DND-41 (cell line): ENCODE data around the gene KCNC4.

Experiments used
- ATAC-seq: fragments of 200-7000 bp; cut with Tn5 transposase; 3 replicates; pipeline ENCODE4 v1.9.1; 2021; ENCODE audit warnings: low read depth; ENCODE audit not compliant: insufficient read depth
- DNase-seq: peaks from one replicate; pipeline ENCODE4 v3.0.0-alpha.2; 2020
- H2AFZ ChIP-seq: 2 replicates; pipeline ENCODE4 v1.6.0; 2012; ENCODE audit warnings: low read depth, low read length
- H3K27ac ChIP-seq: 2 replicates; pipeline ENCODE4 v1.5.1; 2012; ENCODE audit warnings: low read length, inconsistent platforms
- H3K27me3 ChIP-seq: fragments of 200-600 bp; sonication (generic); 2 replicates; pipeline ENCODE4 v1.6.0; 2012; ENCODE audit warnings: low read length, mild to moderate bottlenecking, inconsistent platforms; ENCODE audit not compliant: insufficient read depth, poor library complexity
- H3K36me3 ChIP-seq: 2 replicates; pipeline ENCODE4 v1.5.1; 2012; ENCODE audit warnings: low read length, inconsistent platforms; ENCODE audit not compliant: insufficient read depth
- H3K4me1 ChIP-seq: 2 replicates; pipeline ENCODE4 v1.5.1; 2012; ENCODE audit warnings: mild to moderate bottlenecking, low read length; ENCODE audit not compliant: insufficient read depth
- H3K4me2 ChIP-seq: 2 replicates; pipeline ENCODE4 v1.6.0; 2012; ENCODE audit warnings: mild to moderate bottlenecking, moderate library complexity, low read length, inconsistent platforms; ENCODE audit not compliant: insufficient read depth
- H3K4me3 ChIP-seq, 2 experiments: fragments of 200-600 bp in 1 of 2; shearing (Covaris generic) in 1 of 2; 2 replicates each; pipeline ENCODE4 v1.5.1; 2012 to 2016; ENCODE audit warnings: inconsistent platforms in 2 of 2, low read length in 2 of 2, mild to moderate bottlenecking in 2 of 2, low read depth in 1 of 2, moderate library complexity in 1 of 2
- H3K79me2 ChIP-seq: 2 replicates; pipeline ENCODE4 v1.6.0; 2012; ENCODE audit warnings: low read length, inconsistent platforms; ENCODE audit not compliant: insufficient read depth
- H3K9ac ChIP-seq: 2 replicates; pipeline ENCODE4 v1.6.0; 2012; ENCODE audit warnings: low read depth, mild to moderate bottlenecking, inconsistent platforms, low read length, moderate library complexity
- H3K9me3 ChIP-seq: 2 replicates; pipeline ENCODE4 v1.5.1; 2012; ENCODE audit warnings: low read length, moderate library complexity, mild to moderate bottlenecking, inconsistent platforms; ENCODE audit not compliant: insufficient read depth, severe bottlenecking
- H4K20me1 ChIP-seq: 2 replicates; pipeline ENCODE4 v1.6.0; 2012; ENCODE audit warnings: low read length; ENCODE audit not compliant: insufficient read depth
- CTCF ChIP-seq: IDR thresholded peaks from 2 replicates; pipeline ENCODE4 v1.5.1; 2012; ENCODE audit warnings: borderline replicate concordance, low read length, moderate library complexity, mild to moderate bottlenecking; ENCODE audit not compliant: poor library complexity, severe bottlenecking; ENCODE audit errors: extremely low read depth
- EZH2 ChIP-seq: IDR thresholded peaks from 3 replicates; pipeline ENCODE4 v1.6.1; 2012; ENCODE audit warnings: borderline replicate concordance, low read depth, mild to moderate bottlenecking, moderate library complexity, low read length, inconsistent platforms; ENCODE audit not compliant: severe bottlenecking

KCNC4 gene

GRCh38 chr1:110230381-110231199 is 20.5 kb downstream of the KCNC4 start:
- peaks cover 21% of the 10 kb centered on the region for H4K20me1 ChIP-seq
- H3K27ac ChIP-seq: no peak overlapping the region
- H3K4me2 ChIP-seq: no peak overlapping the region
- peaks cover 73% of the 10 kb centered on the region for H3K36me3 ChIP-seq
- no peaks in the 10 kb centered on the region for H3K27me3 ChIP-seq
- peak; percentile 41; the same call in 1 of the 3 replicates for ATAC-seq
- TF ChIP-seq EZH2: no peak
- no peak for TF ChIP-seq CTCF
- H3K79me2 ChIP-seq: no peaks in the 10 kb centered on the region
- no peak overlapping the region for H2AFZ ChIP-seq
- no peaks in the 10 kb centered on the region for H3K9me3 ChIP-seq
- no peak overlapping the region for H3K9ac ChIP-seq
- H3K4me3 ChIP-seq: no peak overlapping the region
- DNase-seq: no peak
- no peaks in the 10 kb centered on the region for H3K4me1 ChIP-seq

GRCh38 chr1:110233861-110234260 is 23.7 kb downstream of the KCNC4 start:
- no peaks in the 10 kb centered on the region for H3K27me3 ChIP-seq
- no peaks in the 10 kb centered on the region for H3K79me2 ChIP-seq
- TF ChIP-seq EZH2 (no peak), CTCF (no peak)
- H3K4me2 ChIP-seq: no peak overlapping the region
- no peaks in the 10 kb centered on the region for H3K4me1 ChIP-seq
- no peak for DNase-seq
- peaks cover 58% of the 10 kb centered on the region for H3K36me3 ChIP-seq
- no peak overlapping the region for H3K27ac ChIP-seq
- H3K4me3 ChIP-seq: no peak overlapping the region
- no peak for ATAC-seq
- H3K9me3 ChIP-seq: no peaks in the 10 kb centered on the region
- H2AFZ ChIP-seq: no peak overlapping the region
- no peak overlapping the region for H3K9ac ChIP-seq
- peaks cover 10% of the 10 kb centered on the region for H4K20me1 ChIP-seq

- TF ChIP-seq EZH2 (no peak), CTCF (no peak)
- H3K9me3 ChIP-seq: no peaks in the 10 kb centered on the region
- no peaks in the 10 kb centered on the region for H3K27me3 ChIP-seq
- no peak overlapping the region for H3K27ac ChIP-seq
- H3K9ac ChIP-seq: no peak overlapping the region
- H3K36me3 ChIP-seq: peaks cover 51% of the 10 kb centered on the region
- H3K79me2 ChIP-seq: no peaks in the 10 kb centered on the region
- no peak overlapping the region for H3K4me2 ChIP-seq
- no peak overlapping the region for H2AFZ ChIP-seq
- H3K4me1 ChIP-seq: no peaks in the 10 kb centered on the region
- H4K20me1 ChIP-seq: peaks cover 8% of the 10 kb centered on the region
- H3K4me3 ChIP-seq: no peak overlapping the region
- ATAC-seq: no peak
- DNase-seq: no peak
These were observed 24.6 kb downstream of the KCNC4 start for GRCh38 chr1:110234691-110235090.
